Left lung (tissue), 10 donors: ENCODE data around the gene NCBP2. TPM values are rescaled to one million over a fixed set of nuclear protein-coding genes. Genes with fewer than 3 reads are reported as not detected.
A peak's percentile ranks its signal among the peaks of the same experiment; 100 is the strongest.

Source experiments
- ATAC-seq: fragments of 200-7000 bp; cut with Tn5 transposase; one replicate; pipeline ENCODE4 v1.9.1; 2020; ENCODE audit warnings: moderate library complexity
- DNase-seq, 4 donors: peaks; one replicate each; pipeline ENCODE4 v3.0.0-alpha.2; 2013 to 2020
- H3K27ac ChIP-seq, 2 donors: fragments of 200-600 bp; sonication (generic) in 1 of 2; one replicate each; pipeline versions ENCODE4 v1.5.0 to v1.8.0; 2020 to 2021
- H3K27me3 ChIP-seq, 2 donors: fragments of 200-600 bp; sonication (generic) in 1 of 2; one replicate each; pipeline versions ENCODE4 v1.5.0 to v1.8.0; 2020 to 2021
- H3K36me3 ChIP-seq, 2 donors: fragments of 200-600 bp; sonication (generic) in 1 of 2; one replicate each; pipeline versions ENCODE4 v1.5.0 to v1.8.0; 2020 to 2021
- H3K4me1 ChIP-seq, 2 donors: fragments of 200-600 bp; one replicate each; pipeline ENCODE4 v1.8.0; 2021
- H3K4me3 ChIP-seq, 2 donors: fragments of 200-600 bp; sonication (generic) in 1 of 2; one replicate each; pipeline versions ENCODE4 v1.5.0 to v1.8.0; 2020 to 2021; ENCODE audit warnings: mild to moderate bottlenecking in 1 of 2
- H3K9me3 ChIP-seq, 2 donors: fragments of 200-600 bp; sonication (generic) in 1 of 2; one replicate each; pipeline versions ENCODE4 v1.5.0 to v1.8.0; 2020 to 2021
- CTCF ChIP-seq, 2 donors: fragments of 200-600 bp; sonication (generic) in 1 of 2; IDR thresholded peaks; one replicate each; pipeline versions ENCODE4 v1.5.0 to v1.8.0; 2021; ENCODE audit warnings: antibody characterized with exemption in 2 of 2
- intact Hi-C, 2 donors: fragments of 100-400 bp; cut with DNase I; formaldehyde crosslinking; loops; one replicate each; pipeline versions ENCODE4 v1.11.2 to v1.14.2; 2022
- polyA plus RNA-seq, 6 donors: library from polyadenylated mRNA; unstranded; fragments of 120-200 nt; gene quantifications; one replicate each; pipeline ENCODE4 v1.2.1, GENCODE V29; 2013; ENCODE audit not compliant: insufficient read length in 6 of 6
- total RNA-seq, 2 donors: library from RNA; stranded (reverse); fragmentation: NEBNext Ultra II Directional; extraction: Animal tissue kit (Norgen Biotek cat#: 25700); gene quantifications; one replicate each; pipeline ENCODE4 v1.2.1, GENCODE V29; 2021
- donor health status: DM: no; HTN: yes; CAD: no.
- donor health status: DM: no; HTN: no; CAD: no.

NCBP2 gene
- total and polyA plus RNA-seq, 8 donors, result 56.0 to 95.9 (median 87.0) TPM

- intact Hi-C loops, result no loop called here
- H3K9me3 ChIP-seq, result no peaks in the 10 kb centered on the region
- TF ChIP-seq CTCF (IDR thresholded peaks at IDR 0.05), result no peak
- H3K27me3 ChIP-seq, result peaks cover 0 to 9% of the 10 kb centered on the region in 2 donors
- H3K4me3 ChIP-seq, result no peak overlapping the region
- H3K36me3 ChIP-seq, result no peaks in the 10 kb centered on the region
- H3K27ac ChIP-seq, result no peak overlapping the region
- ATAC-seq, result no peak
- no peak for DNase-seq
- H3K4me1 ChIP-seq, result peaks cover 0 to 4% of the 10 kb centered on the region in 2 donors
These were observed 32.3 kb upstream of the NCBP2 start for GRCh38 chr3:196974661-196975060.

GRCh38 chr3:196971094-196971698 lies 28.9 kb upstream of the NCBP2 start:
- Histone ChIP-seq H3K36me3 (no peaks in the 10 kb centered on the region), H3K27ac (no peak overlapping the region), H3K9me3 (no peaks in the 10 kb centered on the region), H3K4me1 (peaks cover 7 to 20% of the 10 kb centered on the region in 2 donors), H3K27me3 (no peaks in the 10 kb centered on the region), H3K4me3 (no peak overlapping the region)
- DNase-seq, result no peak
- no peak for ATAC-seq
- TF ChIP-seq CTCF (IDR thresholded peaks at IDR 0.05), result no peak
- intact Hi-C loops, result no loop called here

GRCh38 chr3:196970547-196971093 lies 28.3 kb upstream of the NCBP2 start:
- H3K36me3 ChIP-seq, result no peaks in the 10 kb centered on the region
- H3K27me3 ChIP-seq, result no peaks in the 10 kb centered on the region
- intact Hi-C loops, result no loop called here
- H3K4me3 ChIP-seq, result no peak overlapping the region
- H3K4me1 ChIP-seq, result peaks cover 7 to 20% of the 10 kb centered on the region in 2 donors
- no peaks in the 10 kb centered on the region for H3K9me3 ChIP-seq
- DNase-seq, result no peak
- H3K27ac ChIP-seq, result no peak overlapping the region
- ATAC-seq, result no peak
- no peak for TF ChIP-seq CTCF (IDR thresholded peaks at IDR 0.05)

- H3K27ac ChIP-seq, result peak overlapping the region; percentile 82 to 86
- peak; percentile 93 for ATAC-seq
These were observed 27.6 kb upstream of the NCBP2 start for GRCh38 chr3:196969660-196970546.

More at GRCh38 chr3:196969660-196970546, 27.6 kb upstream of the NCBP2 start:
- Histone ChIP-seq H3K9me3 (no peaks in the 10 kb centered on the region), H3K4me3 (peak overlapping the region; percentile 88 to 90), H3K27me3 (no peaks in the 10 kb centered on the region), H3K36me3 (no peaks in the 10 kb centered on the region), H3K4me1 (peaks cover 7 to 20% of the 10 kb centered on the region in 2 donors)
- TF ChIP-seq CTCF (IDR thresholded peaks at IDR 0.05), result peak; percentile 81 to 91
- intact Hi-C loops, result loop anchor here in 1 of 2 donors (5.0 kb wide), 1 partner anchor 133 kb away; no protein-coding TSS in a partner anchor
- DNase-seq, result peak; percentile 59 to 96 (median 62)
